ENCODE data around the gene RAB44. TPM values are rescaled to one million over a fixed set of nuclear protein-coding genes. Genes with fewer than 3 reads are reported as not detected.
A peak's percentile ranks its signal among the peaks of the same experiment; 100 is the strongest.
"Not testable (repeated sequence)": the region's sequence is repeated elsewhere in the genome, so short reads cannot be mapped to it uniquely, and the experiment has no call there.

RAB44 gene, protein sequence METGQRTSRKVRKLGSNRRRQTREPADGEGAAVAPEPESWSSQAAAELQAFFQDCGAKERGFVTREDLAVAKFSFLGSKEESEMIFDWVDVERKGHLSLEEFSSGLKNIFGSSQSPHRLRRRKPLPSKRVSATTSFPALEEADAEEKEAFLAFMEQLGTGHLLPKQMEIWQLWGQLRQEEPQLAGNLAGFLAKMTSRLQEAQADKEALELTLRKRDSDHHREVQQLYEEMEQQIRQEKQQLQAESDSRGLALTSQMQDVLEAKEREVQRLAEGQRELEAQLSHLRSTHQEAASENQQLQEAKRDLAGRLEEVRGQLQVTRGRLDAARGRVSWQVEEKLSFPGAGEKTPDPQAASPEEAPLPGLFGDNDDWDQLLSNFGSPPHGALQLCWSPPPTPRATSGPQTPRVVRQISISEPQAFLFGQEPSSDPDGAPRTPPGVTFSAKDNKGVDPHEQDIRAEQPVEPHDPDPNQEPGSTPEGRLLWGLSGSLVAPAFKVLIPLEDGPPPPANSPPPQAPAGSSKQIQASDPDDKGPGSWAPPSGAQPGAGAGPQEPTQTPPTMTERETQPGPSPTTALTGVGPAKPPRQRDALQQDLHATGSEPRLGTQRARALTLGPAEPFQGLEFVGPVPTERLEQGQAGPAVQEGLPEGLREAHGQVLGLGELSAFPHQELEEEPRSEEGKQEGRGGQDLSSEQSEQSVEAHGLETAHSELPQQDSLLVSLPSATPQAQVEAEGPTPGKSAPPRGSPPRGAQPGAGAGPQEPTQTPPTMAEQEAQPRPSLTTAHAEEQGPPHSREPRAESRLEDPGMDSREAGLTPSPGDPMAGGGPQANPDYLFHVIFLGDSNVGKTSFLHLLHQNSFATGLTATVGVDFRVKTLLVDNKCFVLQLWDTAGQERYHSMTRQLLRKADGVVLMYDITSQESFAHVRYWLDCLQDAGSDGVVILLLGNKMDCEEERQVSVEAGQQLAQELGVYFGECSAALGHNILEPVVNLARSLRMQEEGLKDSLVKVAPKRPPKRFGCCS
- 0.11 TPM for total RNA-seq
- long read RNA-seq, result 0 reads

DNA sequence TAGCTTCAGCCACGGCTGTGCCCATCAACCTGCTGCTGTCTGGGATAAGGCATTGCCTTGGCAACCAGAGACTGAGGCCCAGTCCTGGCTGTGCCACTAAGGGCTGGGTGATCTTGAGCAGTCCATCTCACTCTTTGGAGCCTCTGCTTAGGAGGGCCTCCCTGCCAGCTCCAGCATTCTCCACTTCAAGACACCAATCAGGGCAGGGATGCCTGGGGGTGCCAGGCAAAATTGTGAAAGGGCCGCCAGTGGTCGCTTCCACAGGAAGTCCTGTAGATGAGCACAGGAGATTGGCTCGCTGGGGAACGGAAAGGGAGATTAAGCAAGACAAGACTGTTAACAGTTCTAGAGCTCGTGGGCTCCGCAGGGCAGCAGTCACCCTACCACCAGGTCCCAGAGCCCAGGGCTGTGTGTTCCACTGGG, at the start of gene RAB44:
Gene RAB44, plus strand, starts transcription at position 346 of the 423 bp plus-strand sequence. CDS start 6,410 bp downstream, outside the sequence.
- no peak for DNase-seq (ENCODE audit: low spot score)
- intact Hi-C loops (cut with DNase I), result no loop called here

DNA sequence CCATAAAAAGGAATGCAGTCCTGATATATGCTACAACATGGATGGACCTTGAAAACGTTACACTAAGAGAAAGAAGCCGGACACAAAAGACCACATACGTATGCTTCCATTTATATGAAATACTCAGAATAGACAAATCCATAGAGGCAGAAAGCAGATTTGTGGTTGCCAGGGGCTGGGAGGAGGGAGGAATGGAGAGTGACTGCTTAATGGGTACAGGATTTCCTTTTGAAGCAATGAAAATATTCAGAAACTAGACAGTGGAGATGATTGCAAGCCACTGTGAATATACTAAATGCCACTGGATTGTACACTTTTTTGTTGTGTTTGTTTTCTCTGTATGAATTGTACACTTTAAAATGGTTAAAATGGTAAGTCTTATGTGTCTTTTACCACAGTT, 48.5 kb upstream of the RAB44 start:
- no peak for DNase-seq (ENCODE audit: low spot score)
- intact Hi-C loops (cut with DNase I), result no loop called here

- no peak for DNase-seq (ENCODE audit: low spot score)
- intact Hi-C loops (cut with DNase I), result no loop called here
Measured at GRCh38 chr6:36649701-36650484, 47.7 kb upstream of the RAB44 start.

GRCh38 chr6:36650848-36651478, 46.7 kb upstream of the RAB44 start:
- intact Hi-C loops (cut with DNase I), result no loop called here

GRCh38 chr6:36651659-36652379, 45.8 kb upstream of the RAB44 start:
- no peak for DNase-seq (ENCODE audit: low spot score)
- intact Hi-C loops (cut with DNase I), result no loop called here

More at GRCh38 chr6:36650848-36651478, 46.7 kb upstream of the RAB44 start:
- no peak for DNase-seq (ENCODE audit: low spot score)

GRCh38 chr6:36654469-36654868, 43.2 kb upstream of the RAB44 start:
- intact Hi-C loops (cut with DNase I); DNase-seq (ENCODE audit: low spot score): not testable (repeated sequence)

GRCh38 chr6:36655085-36655724, 42.4 kb upstream of the RAB44 start:
- no peak for DNase-seq (ENCODE audit: low spot score)
- intact Hi-C loops (cut with DNase I), result no loop called here

- intact Hi-C loops (cut with DNase I), result no loop called here
- DNase-seq (ENCODE audit: low spot score), result no peak
Measured at GRCh38 chr6:36656441-36656840, 41.2 kb upstream of the RAB44 start.

- DNase-seq (ENCODE audit: low spot score), result no peak
- intact Hi-C loops (cut with DNase I), result no loop called here
Measured at GRCh38 chr6:36657271-36657670, 40.4 kb upstream of the RAB44 start.

DNA sequence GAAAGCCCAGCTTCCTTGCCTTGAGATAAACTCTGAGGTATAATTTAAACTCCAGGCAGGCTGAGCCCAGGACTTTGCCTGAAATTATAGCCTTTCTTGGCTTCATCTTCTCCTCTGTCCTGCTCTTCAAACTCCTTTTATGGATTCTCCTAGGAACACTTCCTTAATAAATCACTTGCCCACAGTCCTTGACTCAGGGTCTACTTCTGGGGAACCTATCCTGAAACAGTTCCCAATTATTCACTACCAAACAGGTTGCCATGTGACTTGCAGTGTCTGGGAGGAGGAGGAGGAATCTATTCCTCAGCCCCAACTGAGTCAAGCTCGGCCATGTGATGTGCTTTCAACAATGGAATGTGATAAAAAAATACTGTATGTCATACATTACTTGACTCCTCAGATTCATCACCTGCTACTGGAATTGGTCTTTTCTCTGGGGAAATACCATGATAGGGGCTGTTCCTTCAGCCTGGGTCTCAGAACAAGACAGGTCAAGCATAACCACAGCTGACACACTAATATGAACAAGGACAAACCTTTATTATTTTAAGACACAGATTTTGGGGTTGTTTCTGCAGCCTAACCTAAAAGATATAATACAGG, 39.6 kb upstream of the RAB44 start:
- no peak for DNase-seq (ENCODE audit: low spot score)
- intact Hi-C loops (cut with DNase I), result no loop called here

GRCh38 chr6:36659271-36659670, 38.4 kb upstream of the RAB44 start:
- intact Hi-C loops (cut with DNase I), result no loop called here
- no peak for DNase-seq (ENCODE audit: low spot score)

- intact Hi-C loops (cut with DNase I), result no loop called here
- peak; percentile 80 for DNase-seq (ENCODE audit: low spot score)
Measured at GRCh38 chr6:36660771-36661471, 36.7 kb upstream of the RAB44 start.

- intact Hi-C loops (cut with DNase I), result no loop called here
- no peak for DNase-seq (ENCODE audit: low spot score)
Measured at GRCh38 chr6:36662380-36662779, 35.2 kb upstream of the RAB44 start.

DNA sequence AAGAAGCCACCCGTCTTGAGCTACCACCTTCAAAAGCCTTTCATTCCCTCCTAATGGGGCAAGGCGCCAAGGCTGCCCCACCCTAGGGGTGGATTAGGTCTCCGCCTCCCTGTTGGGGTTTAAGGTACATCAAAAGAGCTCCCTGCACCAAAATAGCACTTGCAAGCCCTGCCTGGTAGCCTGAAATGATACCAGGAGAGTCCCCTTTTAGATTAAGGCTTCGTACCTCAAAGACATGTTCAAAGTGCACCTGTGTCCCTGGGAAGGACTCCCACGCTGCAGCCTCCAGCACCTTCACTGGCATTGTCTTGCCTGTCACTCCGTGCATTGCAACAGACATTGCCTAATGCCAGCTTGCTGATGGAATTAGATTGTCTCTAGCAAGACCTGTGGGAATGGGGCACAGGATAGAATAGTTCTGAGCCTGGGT, 34.8 kb upstream of the RAB44 start:
- intact Hi-C loops (cut with DNase I), result no loop called here

DNA sequence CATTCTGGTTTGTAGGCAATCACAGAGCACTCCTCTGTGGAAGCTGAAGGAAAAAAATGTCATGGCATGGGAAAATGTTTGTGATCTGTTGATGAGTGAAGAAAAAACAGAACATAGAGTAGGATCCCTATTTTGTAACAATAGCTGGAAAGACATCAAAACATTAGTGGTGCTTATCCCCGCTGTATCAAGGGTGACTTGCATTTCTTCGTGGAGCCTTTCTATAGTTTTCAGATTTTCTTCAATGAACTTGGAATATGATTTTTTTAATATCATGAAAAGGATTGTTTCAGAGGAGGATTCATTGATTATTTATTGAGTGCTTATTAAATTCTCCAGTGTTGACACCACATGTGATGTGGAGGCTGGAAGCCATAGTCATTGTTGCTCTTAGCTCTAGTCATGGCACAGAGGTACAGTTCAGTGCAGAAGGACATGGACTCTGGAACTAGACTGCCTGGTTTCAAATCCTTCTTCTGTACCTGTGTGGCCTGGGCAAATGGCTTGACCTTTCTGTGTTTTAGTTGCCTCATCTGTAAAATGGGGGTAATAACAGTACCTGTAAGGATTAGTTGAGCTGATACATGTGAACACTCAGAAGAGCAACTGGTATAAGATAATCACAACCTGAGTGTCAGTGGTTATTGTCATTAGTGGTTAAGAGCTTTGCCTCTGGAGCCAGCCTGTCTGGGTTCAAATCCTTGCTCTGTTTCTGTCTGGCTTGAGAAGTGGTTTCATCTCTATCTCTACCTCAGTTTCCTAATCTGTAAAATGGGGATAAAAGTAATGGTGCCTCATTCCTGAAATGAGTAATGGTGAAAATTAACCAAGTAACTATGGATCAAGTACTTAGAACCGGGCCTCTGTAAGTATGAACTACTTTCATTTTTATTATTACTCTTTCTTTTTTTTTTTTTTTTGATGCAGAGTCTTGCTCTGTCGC, 33.9 kb upstream of the RAB44 start:
- no peak for DNase-seq (ENCODE audit: low spot score)
- intact Hi-C loops (cut with DNase I), result no loop called here

More for the DNA sequence above, 34.8 kb upstream of the RAB44 start:
- no peak for DNase-seq (ENCODE audit: low spot score)

- intact Hi-C loops (cut with DNase I), result no loop called here
- DNase-seq (ENCODE audit: low spot score), result no peak
Measured at GRCh38 chr6:36665180-36665579, 32.4 kb upstream of the RAB44 start.
